Endothelial cell of umbilical vein (primary cell): ENCODE results near the gene STRA6.

ENCODE experiments used
- CTCF ChIP-seq, 2 donors: IDR thresholded peaks; 1 replicate in 1 of 2; 2 replicates in 1 of 2; pipeline ENCODE4 v1.5.1; 2011; ENCODE audit warnings: low read length in 2 of 2, mild to moderate bottlenecking in 2 of 2, moderate library complexity in 2 of 2, control low read depth in 1 of 2, inconsistent platforms in 1 of 2, low read depth in 1 of 2; ENCODE audit not compliant: insufficient read depth in 1 of 2; ENCODE audit errors: extremely low read depth in 1 of 2
- EZH2 ChIP-seq: IDR thresholded peaks from 2 replicates; pipeline ENCODE4 v1.6.1; 2012; ENCODE audit warnings: borderline replicate concordance, low read depth, mild to moderate bottlenecking, moderate library complexity, low read length, inconsistent platforms; ENCODE audit not compliant: severe bottlenecking
- GATA2 ChIP-seq: IDR thresholded peaks from 2 replicates; pipeline ENCODE4 v1.7.0; 2011; ENCODE audit warnings: low read depth, mild to moderate bottlenecking, moderate library complexity, mixed read lengths, low read length; ENCODE audit not compliant: insufficient read length, insufficient read depth

GRCh38 chr15:74141591-74141990 is 61.0 kb downstream of the STRA6 start:
- TF ChIP-seq CTCF (IDR thresholded peaks at IDR 0.05; ENCODE audit: extremely low read depth in 1 of 2, insufficient read depth in 1 of 2, low read depth in 1 of 2, low read length in 2 of 2) = no peak
- TF ChIP-seq GATA2 = no peak
- no peak for TF ChIP-seq EZH2
